Measurements from ENCODE around the gene KBTBD12.

- TF ChIP-seq CTCF (IDR thresholded peaks at IDR 0.05) (no peak), EZH2 (IDR thresholded peaks at IDR 0.05) (no peak)
Observed at GRCh38 chr3:127886231-127886955, 28.6 kb upstream of the KBTBD12 start.
